NT2/D1 (cell line): ENCODE data around the gene KHDC1L.

Source experiments
- SUZ12 ChIP-seq: IDR thresholded peaks from 2 replicates; pipeline ENCODE4 v1.6.1; 2011; ENCODE audit not compliant: insufficient read length, insufficient read depth; ENCODE audit errors: extremely low read depth
- YY1 ChIP-seq: IDR thresholded peaks from 2 replicates; pipeline ENCODE4 v1.6.1; 2011; ENCODE audit not compliant: insufficient read length, insufficient read depth
- ZNF274 ChIP-seq: IDR thresholded peaks from 2 replicates; pipeline ENCODE4 v1.6.1; 2011; ENCODE audit warnings: mild to moderate bottlenecking, low read depth, low read length

DNA sequence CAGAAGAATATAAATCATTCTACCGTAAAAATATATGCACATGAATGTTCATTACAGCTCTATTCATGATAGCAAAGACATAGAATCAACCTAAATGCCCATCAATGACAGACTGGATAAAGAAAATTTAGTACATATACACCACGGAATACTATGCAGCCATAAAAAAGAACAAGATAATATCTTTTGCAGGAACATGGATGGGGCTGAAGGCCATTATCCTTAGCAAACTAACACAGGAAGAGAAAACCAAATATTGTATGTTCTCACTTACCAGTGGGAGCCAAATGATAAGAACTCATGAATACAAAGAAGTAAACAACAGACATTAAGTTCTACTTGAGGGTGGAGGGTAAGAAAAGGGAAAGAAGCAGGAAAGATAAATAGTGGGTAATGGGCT is 8.4 kb downstream of the KHDC1L start:
- TF ChIP-seq ZNF274 (no peak), YY1 (no peak), SUZ12 (no peak)
